ENCODE measurements around the gene B3GNT7. TPM values are rescaled to one million over a fixed set of nuclear protein-coding genes. Genes with fewer than 3 reads are reported as not detected.

Gene B3GNT7
- total RNA-seq, 2 experiments from 2014 or later, result 7.8 to 8.7 TPM

DNA sequence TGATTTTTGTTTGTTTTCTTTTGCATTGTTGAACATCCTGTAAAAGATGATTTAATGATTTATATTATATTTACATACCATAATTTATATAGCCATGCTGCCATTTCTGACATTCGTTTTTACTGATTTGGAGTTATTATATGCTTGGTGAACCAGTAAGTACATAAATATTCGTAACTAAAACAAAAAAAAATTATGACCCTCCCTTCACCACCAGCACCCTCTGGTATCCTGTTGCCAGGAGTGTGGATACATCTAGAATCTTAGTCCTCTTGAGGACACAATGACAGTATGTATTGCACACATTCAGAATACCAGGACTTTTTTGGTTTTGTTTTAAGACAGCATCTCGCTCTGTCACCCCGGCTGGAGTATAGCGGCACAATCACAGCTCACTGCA is 43.9 kb upstream of the B3GNT7 start:
- intact Hi-C loops (cut with micrococcal nuclease; ENCODE audit: unreplicated experiment), result no loop called here
- TF ChIP-seq, protein P1, sequence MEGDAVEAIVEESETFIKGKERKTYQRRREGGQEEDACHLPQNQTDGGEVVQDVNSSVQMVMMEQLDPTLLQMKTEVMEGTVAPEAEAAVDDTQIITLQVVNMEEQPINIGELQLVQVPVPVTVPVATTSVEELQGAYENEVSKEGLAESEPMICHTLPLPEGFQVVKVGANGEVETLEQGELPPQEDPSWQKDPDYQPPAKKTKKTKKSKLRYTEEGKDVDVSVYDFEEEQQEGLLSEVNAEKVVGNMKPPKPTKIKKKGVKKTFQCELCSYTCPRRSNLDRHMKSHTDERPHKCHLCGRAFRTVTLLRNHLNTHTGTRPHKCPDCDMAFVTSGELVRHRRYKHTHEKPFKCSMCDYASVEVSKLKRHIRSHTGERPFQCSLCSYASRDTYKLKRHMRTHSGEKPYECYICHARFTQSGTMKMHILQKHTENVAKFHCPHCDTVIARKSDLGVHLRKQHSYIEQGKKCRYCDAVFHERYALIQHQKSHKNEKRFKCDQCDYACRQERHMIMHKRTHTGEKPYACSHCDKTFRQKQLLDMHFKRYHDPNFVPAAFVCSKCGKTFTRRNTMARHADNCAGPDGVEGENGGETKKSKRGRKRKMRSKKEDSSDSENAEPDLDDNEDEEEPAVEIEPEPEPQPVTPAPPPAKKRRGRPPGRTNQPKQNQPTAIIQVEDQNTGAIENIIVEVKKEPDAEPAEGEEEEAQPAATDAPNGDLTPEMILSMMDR (conservative IDR thresholded peaks at IDR 0.05; ENCODE audit: low read length), result no peak
- TF ChIP-seq EZH2phosphoT487 (IDR thresholded peaks at IDR 0.05; ENCODE audit: borderline replicate concordance, low read depth, low read length), result no peak
- POLR2A ChIA-PET, result no interaction called here

DNA sequence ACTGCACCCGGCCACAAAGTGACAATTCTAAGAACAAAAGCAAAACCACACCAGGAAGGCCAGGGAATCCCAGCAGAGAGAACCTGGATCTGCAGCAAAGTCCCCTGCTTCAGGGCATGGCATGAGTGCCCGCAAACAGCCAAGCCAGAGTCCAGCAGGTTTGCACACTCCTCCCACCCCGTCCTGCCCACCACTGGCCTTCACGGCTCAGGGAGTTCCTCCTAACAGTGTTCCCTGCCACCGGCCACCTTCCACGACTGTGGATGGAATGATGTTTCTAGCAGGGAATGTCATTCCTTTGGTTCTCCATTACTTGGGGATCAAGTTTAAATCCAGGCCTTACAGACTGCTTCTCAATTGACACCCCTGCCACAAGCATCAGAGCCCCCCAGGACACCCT is 42.0 kb upstream of the B3GNT7 start:
- Histone ChIP-seq H4K20me1 (ENCODE audit: insufficient read depth, low read length) (no peaks in the 10 kb centered on the region), H3K4me1 (ENCODE audit: insufficient read depth, low read length, poor library complexity, severe bottlenecking) (no peaks in the 10 kb centered on the region), H2AFZ (ENCODE audit: low read length) (no peak overlapping the region), H3K36me3 (ENCODE audit: insufficient read depth, low read length) (no peaks in the 10 kb centered on the region), H3K9me3 (ENCODE audit: low read length) (no peaks in the 10 kb centered on the region), H3K79me2 (ENCODE audit: insufficient read depth, low read depth, low read length) (no peaks in the 10 kb centered on the region), H3K27ac (ENCODE audit: low read depth, low read length, poor library complexity, severe bottlenecking) (no peak overlapping the region), H3K4me2 (ENCODE audit: low read length) (no peak overlapping the region), H3K4me3 (ENCODE audit: low read depth, low read length, poor library complexity, severe bottlenecking) (no peak overlapping the region), H3K9me2 (ENCODE audit: insufficient read depth, low read length) (no peaks in the 10 kb centered on the region)
- ChIA-PET POLR2A (interaction anchor here (0.6 kb wide), 1 partner anchor 186 kb away, joined by 5 read pairs; no protein-coding TSS in a partner anchor), CTCF (ENCODE audit: unreplicated experiment) (no interaction called here)
- TF ChIP-seq EZH2phosphoT487 (IDR thresholded peaks at IDR 0.05; ENCODE audit: borderline replicate concordance, low read depth, low read length), result no peak
- TF ChIP-seq, protein P1 (conservative IDR thresholded peaks at IDR 0.05; ENCODE audit: low read length), result no peak
- intact Hi-C loops (cut with micrococcal nuclease; ENCODE audit: unreplicated experiment), result no loop called here
- no peak for DNase-seq (ENCODE audit: low spot score)
- no TSS peak for BruUV-seq (replicated peaks)

More for the DNA sequence above, 43.9 kb upstream of the B3GNT7 start:
- Histone ChIP-seq H4K20me1 (ENCODE audit: insufficient read depth, low read length) (no peaks in the 10 kb centered on the region), H3K27ac (ENCODE audit: low read depth, low read length, poor library complexity, severe bottlenecking) (no peak overlapping the region), H3K79me2 (ENCODE audit: insufficient read depth, low read depth, low read length) (no peaks in the 10 kb centered on the region), H3K4me3 (ENCODE audit: low read depth, low read length, poor library complexity, severe bottlenecking) (no peak overlapping the region), H3K4me1 (ENCODE audit: insufficient read depth, low read length, poor library complexity, severe bottlenecking) (no peaks in the 10 kb centered on the region), H3K9me2 (ENCODE audit: insufficient read depth, low read length) (no peaks in the 10 kb centered on the region), H3K9me3 (ENCODE audit: low read length) (no peaks in the 10 kb centered on the region), H3K36me3 (ENCODE audit: insufficient read depth, low read length) (no peaks in the 10 kb centered on the region), H3K4me2 (ENCODE audit: low read length) (no peak overlapping the region), H2AFZ (ENCODE audit: low read length) (no peak overlapping the region)
- BruUV-seq (replicated peaks), result no TSS peak
- CTCF ChIA-PET (ENCODE audit: unreplicated experiment), result no interaction called here
- DNase-seq (ENCODE audit: low spot score), result no peak

DNA sequence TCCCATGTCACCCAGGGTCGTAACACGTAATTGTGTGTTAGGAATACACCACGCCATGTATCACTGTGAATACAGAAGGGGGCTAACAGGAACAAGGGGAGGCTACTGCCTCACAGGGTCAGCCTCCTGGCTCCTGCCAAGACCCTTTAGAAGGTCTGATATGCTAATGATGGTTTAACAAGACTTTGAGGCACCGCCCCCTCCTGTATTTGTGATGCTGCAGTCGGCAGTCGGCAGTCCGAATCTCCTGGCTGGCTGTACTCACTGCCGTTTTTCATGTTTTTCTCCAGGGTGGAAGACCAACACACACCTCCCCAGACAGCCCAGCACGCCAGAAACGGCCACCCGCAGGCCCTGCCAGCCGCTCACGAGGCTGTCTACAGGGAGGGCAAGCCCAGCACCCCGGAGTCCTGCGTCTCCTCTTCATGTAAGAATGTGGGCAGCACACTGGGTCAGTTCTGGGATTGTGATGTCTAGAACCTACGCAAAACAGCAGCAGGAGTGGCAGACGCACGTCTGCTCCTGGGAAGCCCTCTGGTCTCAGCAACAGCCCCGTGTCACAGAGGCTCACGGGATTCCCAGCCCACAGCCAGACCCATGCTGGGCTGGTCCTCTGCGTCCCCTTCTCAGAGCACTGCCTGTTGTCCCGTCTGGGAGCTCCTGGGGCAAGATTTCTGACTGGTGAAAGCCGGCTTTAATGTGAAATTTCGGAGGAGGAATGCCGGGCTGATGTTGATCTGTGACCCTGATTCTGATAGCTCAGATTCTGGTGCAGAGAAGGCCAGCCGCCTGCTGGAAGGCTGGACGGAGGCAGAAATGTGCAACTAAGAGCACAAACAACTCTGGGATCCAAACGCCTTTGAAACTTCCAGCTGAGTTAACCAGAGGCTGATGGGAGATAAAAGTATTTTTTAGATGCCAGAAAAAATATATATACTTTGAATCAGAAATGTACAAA is 39.7 kb upstream of the B3GNT7 start:
- intact Hi-C loops (cut with micrococcal nuclease; ENCODE audit: unreplicated experiment), result no loop called here
- Histone ChIP-seq H3K4me3 (ENCODE audit: low read depth, low read length, poor library complexity, severe bottlenecking) (no peak overlapping the region), H3K36me3 (ENCODE audit: insufficient read depth, low read length) (no peaks in the 10 kb centered on the region), H3K4me1 (ENCODE audit: insufficient read depth, low read length, poor library complexity, severe bottlenecking) (no peaks in the 10 kb centered on the region), H3K9me2 (ENCODE audit: insufficient read depth, low read length) (no peaks in the 10 kb centered on the region), H3K9me3 (ENCODE audit: low read length) (no peaks in the 10 kb centered on the region), H2AFZ (ENCODE audit: low read length) (no peak overlapping the region), H4K20me1 (ENCODE audit: insufficient read depth, low read length) (no peaks in the 10 kb centered on the region), H3K79me2 (ENCODE audit: insufficient read depth, low read depth, low read length) (no peaks in the 10 kb centered on the region), H3K4me2 (ENCODE audit: low read length) (no peak overlapping the region), H3K27ac (ENCODE audit: low read depth, low read length, poor library complexity, severe bottlenecking) (no peak overlapping the region)
- BruUV-seq (replicated peaks), result no TSS peak
- CTCF ChIA-PET (ENCODE audit: unreplicated experiment), result no interaction called here
- TF ChIP-seq, protein P1 (conservative IDR thresholded peaks at IDR 0.05; ENCODE audit: low read length), result no peak
- no peak for TF ChIP-seq EZH2phosphoT487 (IDR thresholded peaks at IDR 0.05; ENCODE audit: borderline replicate concordance, low read depth, low read length)
- no peak for DNase-seq (ENCODE audit: low spot score)
- POLR2A ChIA-PET, result interaction anchor here (0.6 kb wide), 1 partner anchor 239 kb away, joined by 4 read pairs; no protein-coding TSS in a partner anchor
